Epidermal melanocyte (primary cell): ENCODE results near the gene ZC3H6.
"Not testable (repeated sequence)": the region's sequence is repeated elsewhere in the genome, so short reads cannot be mapped to it uniquely, and the experiment has no call there.

Experiments used
- DNase-seq: peaks from one replicate; pipeline ENCODE4 v3.0.0; 2011; ENCODE audit warnings: low spot score; ENCODE audit not compliant: insufficient read length

The ZC3H6 gene

GRCh38 chr2:112275887-112276773 lies 733 bp downstream of the ZC3H6 start:
- DNase-seq = peak; percentile 41

- no peak for DNase-seq
These were observed 1.6 kb downstream of the ZC3H6 start for GRCh38 chr2:112276954-112277353.

- no peak for DNase-seq
These were observed 2.3 kb downstream of the ZC3H6 start for GRCh38 chr2:112277596-112278220.

GRCh38 chr2:112282066-112282465 lies 6.7 kb downstream of the ZC3H6 start:
- not testable (repeated sequence) for DNase-seq

- DNase-seq = not testable (repeated sequence)
These were observed 8.1 kb downstream of the ZC3H6 start for GRCh38 chr2:112283535-112283934.

- no peak for DNase-seq
These were observed 14.7 kb downstream of the ZC3H6 start for GRCh38 chr2:112290088-112290487.

GRCh38 chr2:112290648-112291047 lies 15.3 kb downstream of the ZC3H6 start:
- DNase-seq = no peak

- no peak for DNase-seq
These were observed 18.4 kb downstream of the ZC3H6 start for GRCh38 chr2:112293636-112294401.

GRCh38 chr2:112295407-112296078 lies 20.1 kb downstream of the ZC3H6 start:
- DNase-seq = no peak

- DNase-seq = no peak
These were observed 21.0 kb downstream of the ZC3H6 start for GRCh38 chr2:112296407-112296806.

GRCh38 chr2:112301171-112301584 lies 25.8 kb downstream of the ZC3H6 start:
- no peak for DNase-seq

- no peak for DNase-seq
These were observed 26.6 kb downstream of the ZC3H6 start for GRCh38 chr2:112301973-112302372.

GRCh38 chr2:112304298-112304941 lies 29.0 kb downstream of the ZC3H6 start:
- DNase-seq = no peak

GRCh38 chr2:112305132-112305531 lies 29.7 kb downstream of the ZC3H6 start:
- DNase-seq = no peak

GRCh38 chr2:112310906-112311305 lies 35.5 kb downstream of the ZC3H6 start:
- no peak for DNase-seq

- no peak for DNase-seq
These were observed 36.5 kb downstream of the ZC3H6 start for GRCh38 chr2:112311932-112312331.

- DNase-seq = no peak
These were observed 37.4 kb downstream of the ZC3H6 start for GRCh38 chr2:112312821-112313220.

- no peak for DNase-seq
These were observed 39.5 kb downstream of the ZC3H6 start for GRCh38 chr2:112314856-112315255.

GRCh38 chr2:112317303-112318158 lies 42.1 kb downstream of the ZC3H6 start:
- DNase-seq = no peak

GRCh38 chr2:112318515-112318914 lies 43.1 kb downstream of the ZC3H6 start:
- DNase-seq = no peak
